Fibroblast of upper back skin (primary cell): ENCODE results near the gene ANKRD44.

Experiments used
- DNase-seq: peaks from one replicate; pipeline ENCODE4 v3.0.0-alpha.2; 2013

The ANKRD44 gene

DNA sequence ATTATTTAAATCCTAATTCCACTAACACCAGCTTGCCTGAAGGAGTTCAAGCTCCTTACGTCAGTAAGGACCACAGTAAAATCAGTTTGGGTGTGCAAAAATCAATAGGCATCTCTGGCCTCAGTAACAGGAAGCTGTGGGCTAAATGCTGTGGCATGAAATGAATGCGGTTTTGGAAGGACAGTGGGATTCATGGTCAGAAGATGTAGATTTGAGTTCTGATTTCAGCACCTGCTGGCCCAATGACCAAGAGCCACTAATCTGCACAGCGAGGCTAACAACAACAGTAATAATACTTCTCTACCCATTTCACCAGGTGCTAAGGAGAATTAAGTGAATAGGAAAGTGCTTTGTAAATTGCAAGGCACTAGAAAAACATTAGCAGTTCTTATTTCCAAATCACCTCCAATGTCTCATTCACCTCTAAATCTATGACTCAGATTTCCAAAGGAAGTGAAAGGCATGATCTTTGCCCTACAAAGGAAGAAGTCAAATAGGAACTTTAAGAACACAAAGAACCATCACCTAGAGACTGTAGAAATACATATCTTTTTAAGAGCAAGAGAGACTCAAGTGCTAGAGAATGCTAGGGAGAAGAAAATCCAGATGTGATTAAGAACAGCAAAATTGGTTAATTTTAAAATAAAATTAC, 172.6 kb downstream of the ANKRD44 start:
- DNase-seq: no peak

GRCh38 chr2:197137231-197137630, 173.3 kb downstream of the ANKRD44 start:
- peak; percentile 32 for DNase-seq

DNA sequence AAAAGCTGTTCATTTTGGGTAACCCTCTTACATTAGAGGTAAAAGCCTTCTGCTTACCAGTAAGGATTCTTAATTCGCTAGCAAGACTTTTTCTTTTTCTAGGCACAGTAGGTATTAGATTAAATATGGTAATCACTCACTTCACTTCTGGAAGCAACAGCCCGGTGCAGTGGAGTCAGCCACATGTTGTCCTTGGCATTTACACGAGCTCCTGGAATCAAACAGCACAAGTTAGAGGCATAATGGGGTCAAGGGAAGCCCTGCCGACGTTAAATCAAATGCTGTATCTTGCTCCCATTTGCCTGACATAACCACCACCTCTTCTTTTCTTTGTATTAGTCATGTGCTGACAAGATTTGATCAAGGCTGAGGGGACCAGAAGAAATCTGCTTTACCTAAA, 174.1 kb downstream of the ANKRD44 start:
- no peak for DNase-seq

GRCh38 chr2:197135806-197136205, 174.8 kb downstream of the ANKRD44 start:
- no peak for DNase-seq

DNA sequence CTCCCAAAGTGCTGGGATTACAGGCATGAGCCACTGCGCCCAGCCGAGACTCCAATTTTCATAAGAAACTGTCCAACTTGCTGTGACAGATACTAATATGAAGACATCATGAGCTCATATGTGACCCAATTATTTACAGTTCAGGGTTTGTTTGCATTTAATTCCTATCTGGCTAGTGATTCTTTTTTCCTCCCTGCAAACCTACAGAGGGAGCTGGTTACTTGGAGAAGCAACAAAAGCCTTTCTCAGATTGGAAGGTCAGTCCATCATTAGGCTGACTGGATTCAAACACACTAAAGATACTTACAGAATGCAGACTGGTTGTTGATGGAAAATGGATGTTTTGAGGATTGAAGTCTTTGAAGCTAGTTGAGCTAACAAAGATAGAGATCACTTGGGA, 176.4 kb downstream of the ANKRD44 start:
- DNase-seq: no peak

DNA sequence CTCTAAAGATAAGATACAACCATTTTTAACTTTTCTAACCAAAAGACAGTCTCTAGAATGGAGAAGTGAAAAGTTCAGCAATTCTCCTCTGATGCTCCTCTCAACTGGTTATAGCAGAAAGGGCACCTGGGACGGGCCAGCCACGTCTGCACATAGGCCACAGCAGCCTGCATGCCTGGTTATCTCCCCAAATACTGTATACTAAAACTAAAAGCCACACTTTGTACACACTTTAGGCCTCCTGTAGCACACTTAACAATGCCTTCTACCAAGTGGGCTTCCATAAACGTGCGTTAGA, 179.1 kb downstream of the ANKRD44 start:
- no peak for DNase-seq

GRCh38 chr2:197130318-197130717, 180.3 kb downstream of the ANKRD44 start:
- no peak for DNase-seq

DNA sequence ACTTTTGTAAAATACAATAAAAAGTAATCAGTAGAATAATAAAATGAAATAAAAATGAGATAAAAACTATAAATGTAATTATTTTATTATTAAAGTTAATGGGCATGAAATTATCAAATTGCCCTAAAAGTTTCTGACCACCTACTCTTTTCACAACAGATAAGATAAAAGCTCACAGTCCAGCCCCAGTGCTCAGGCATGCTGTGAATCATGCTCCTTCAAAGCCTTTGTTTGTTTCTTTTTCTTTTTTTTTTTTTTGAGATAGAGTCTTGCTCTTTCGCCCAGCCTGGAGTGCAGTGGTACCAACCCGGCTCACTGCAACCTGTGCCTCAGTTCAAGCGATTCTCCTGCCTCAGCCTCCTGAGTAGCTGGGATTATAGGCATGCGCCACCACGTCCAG, 181.7 kb downstream of the ANKRD44 start:
- DNase-seq: no peak

DNA sequence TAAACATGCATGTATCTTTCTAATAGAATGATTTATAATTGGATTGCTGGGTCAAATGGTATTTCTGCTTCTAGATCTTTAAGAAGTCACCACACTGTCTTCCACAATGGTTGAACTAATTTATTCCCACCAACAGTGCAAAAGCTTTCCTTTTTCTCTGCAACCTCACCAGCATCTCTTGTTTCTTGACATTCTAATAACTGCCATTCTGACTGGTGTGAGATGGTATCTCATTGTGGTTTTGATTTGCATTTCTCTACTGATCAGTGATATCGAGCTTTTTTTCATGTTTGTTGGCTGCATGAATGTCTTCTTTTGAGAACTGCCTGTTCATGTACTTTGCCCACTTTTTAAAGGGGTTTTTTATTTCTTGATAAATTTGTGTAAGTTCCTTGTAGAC, 182.5 kb downstream of the ANKRD44 start:
- DNase-seq: no peak

GRCh38 chr2:197126630-197127352, 183.8 kb downstream of the ANKRD44 start:
- DNase-seq: no peak

DNA sequence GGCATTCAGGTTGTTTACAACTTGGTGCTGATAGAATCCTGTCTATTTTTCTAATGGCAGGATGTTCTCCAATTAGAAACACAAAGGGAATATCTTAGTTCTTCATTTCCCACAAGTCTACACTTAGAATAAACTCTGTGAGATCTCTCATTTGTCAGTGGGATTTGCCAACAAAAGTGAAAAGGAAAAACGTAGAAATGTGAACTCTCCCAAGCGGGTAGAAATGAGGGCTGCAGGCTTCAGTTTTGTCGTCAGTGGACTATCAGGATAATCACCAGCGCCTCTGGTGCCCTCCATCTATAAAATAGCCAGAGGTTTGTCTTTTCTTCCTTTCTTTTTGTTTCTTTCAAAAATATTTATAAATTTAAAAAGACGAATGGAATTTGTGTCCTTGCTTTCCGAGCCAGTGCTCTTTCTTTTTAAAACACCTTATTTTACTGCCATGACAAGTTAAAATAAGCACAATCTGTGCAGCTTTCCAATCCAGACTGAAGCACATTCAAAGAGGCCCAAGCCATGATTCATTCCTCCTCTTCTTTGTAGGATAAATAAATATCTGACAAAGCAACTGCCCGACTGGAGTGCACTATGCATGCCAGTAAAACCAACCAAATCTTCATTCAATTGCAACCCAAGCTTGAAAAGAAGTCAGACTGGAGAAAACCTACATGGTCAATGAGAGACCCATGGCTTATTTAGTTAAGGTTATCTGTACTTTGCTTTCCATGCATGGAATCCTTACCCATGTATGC, 185.8 kb downstream of the ANKRD44 start:
- no peak for DNase-seq

DNA sequence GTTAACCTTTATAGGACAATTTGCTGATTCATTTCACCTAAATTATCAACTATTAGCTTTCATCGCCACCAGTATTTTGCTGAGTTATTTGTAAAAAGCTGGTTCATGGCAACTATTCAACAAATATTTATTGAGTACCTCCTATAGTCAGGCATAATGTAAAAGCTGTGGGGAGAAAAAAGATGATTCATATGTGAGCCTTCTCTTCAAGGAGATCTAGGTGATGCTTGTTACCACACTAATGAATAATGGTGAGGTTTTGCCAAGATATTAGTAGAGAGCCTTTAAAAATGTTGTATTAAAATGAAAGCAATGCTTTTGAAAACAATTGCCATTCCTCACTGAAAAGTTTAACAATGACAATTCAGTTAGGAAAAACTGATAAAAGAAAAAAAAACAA, 187.8 kb downstream of the ANKRD44 start:
- DNase-seq: peak; percentile 26

DNA sequence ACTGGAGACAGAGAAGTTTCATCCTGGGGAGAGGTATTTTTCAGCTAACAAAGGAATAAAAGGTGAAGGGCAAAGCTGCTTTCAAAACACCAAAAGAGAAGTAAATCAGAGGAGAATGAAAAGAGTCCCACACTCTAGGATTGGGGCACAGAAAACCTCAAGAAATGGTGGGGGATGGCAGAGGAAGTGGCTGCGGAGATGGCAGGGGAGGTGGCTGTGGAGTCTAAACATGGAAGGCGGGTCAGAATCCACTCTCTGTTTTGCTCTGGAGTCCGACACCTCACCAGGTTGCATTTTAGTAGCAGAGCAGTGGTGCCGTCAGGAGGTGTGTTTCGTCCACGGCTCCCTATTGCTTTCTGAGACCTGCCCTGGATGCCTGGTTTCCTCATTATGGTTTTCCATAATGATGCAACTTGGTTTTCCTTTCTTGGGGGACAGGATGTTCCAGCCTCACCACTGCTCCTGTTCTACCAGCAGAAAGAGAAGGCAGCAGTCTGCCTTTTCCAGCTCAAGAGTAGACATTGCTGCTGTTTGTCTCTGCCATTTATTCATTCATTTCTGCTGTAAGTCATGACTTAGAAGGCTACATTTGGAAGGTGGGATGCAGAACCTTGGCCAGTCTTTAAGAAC, 188.7 kb downstream of the ANKRD44 start:
- no peak for DNase-seq

DNA sequence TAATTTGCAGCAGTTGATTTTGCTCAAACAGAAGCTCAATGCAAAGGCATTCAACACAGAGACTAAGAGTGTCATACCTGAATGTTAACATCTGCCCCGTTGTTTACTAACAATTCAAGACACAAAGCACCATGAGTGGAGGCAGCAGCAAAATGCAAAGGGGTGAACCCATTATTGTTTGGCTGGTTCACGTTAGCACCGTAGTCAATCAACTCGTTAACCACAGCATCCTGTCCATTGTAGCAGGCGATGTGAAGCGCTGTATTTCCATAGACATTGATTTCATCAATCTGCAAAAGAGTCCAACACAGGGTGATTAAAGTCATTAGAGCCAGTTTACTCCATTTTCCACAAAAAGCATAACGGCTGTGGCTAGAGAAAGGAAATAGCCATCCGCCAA, 189.3 kb downstream of the ANKRD44 start:
- no peak for DNase-seq

DNA sequence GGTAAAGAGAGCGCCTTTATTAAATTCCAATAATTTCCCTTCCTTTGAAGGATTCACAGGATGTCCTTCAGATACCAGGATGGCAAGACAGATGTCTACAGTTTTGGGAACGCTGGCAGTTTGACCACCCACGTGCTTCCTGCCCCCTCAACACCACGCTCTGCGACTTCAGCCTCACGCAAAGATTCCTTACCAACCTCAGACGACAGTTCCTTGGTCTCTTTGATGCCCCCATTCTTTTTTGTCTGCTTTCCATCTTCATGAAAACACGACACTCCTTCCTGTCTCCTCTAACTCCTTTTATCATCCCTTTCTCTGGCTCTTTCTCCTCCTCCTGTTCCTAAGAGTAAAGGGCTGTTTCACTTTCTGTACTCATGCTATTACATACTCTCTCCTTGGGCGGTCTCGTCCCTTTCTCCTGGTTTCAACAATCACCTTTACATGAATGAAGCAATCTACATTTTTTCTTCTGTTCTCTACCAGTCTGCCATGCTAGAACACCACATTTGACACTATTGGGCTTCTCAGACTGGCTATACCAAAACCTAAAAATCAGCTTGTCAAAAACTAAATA, 194.2 kb downstream of the ANKRD44 start:
- no peak for DNase-seq

DNA sequence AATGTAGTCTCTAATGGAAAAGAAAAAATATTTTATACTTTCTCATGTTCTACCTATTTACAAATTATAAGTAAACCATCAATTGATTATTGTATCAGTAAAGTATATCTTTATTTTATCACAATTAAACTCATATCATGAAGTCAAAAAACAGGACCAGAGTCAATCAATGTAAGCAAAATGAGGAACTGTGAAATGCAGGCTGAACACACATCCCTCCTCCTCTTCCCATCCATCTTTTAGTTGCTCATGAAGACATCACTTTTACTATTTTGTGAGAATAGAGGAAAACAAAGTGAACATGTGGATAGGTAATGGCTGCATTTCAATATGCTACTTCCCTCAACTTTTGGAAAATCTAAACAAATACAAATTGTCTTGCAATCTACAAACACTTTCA, 195.3 kb downstream of the ANKRD44 start:
- no peak for DNase-seq

GRCh38 chr2:197113275-197113711, 197.3 kb downstream of the ANKRD44 start:
- peak; percentile 29 for DNase-seq

GRCh38 chr2:197109326-197109725, 201.3 kb downstream of the ANKRD44 start:
- DNase-seq: no peak

GRCh38 chr2:197108758-197109157, 201.8 kb downstream of the ANKRD44 start:
- DNase-seq: peak; percentile 60

- peak; percentile 9 for DNase-seq
These were observed 203.0 kb downstream of the ANKRD44 start for GRCh38 chr2:197107291-197108269.

DNA sequence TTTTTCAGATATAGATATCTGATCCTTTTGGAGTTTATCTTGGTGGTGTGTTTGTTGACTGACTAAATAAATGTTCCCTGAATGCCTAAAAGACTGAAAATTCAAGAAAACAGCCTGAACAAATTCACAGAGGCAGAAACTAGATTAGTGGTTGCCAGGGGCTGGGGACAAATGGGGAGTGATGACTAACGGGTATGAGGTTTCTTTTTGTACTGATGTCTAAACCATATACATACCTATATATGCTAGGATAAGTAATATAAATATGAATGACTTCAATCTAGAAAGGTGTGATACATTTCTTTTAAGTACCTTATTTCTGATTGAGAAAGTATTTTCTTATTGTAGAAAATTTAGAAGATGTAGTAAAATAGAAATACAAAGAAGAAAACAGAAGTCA, 207.2 kb downstream of the ANKRD44 start:
- DNase-seq: no peak

- no peak for DNase-seq
These were observed 208.3 kb downstream of the ANKRD44 start for GRCh38 chr2:197102231-197102630.
